ENCODE measurements around the gene CAB39L. TPM values are rescaled to one million over a fixed set of nuclear protein-coding genes. Genes with fewer than 3 reads are reported as not detected.
"Not testable (repeated sequence)": the region's sequence is repeated elsewhere in the genome, so short reads cannot be mapped to it uniquely, and the experiment has no call there.

Gene CAB39L
- total RNA-seq, 1 donor from 2014 or later = 13.4 TPM

DNA sequence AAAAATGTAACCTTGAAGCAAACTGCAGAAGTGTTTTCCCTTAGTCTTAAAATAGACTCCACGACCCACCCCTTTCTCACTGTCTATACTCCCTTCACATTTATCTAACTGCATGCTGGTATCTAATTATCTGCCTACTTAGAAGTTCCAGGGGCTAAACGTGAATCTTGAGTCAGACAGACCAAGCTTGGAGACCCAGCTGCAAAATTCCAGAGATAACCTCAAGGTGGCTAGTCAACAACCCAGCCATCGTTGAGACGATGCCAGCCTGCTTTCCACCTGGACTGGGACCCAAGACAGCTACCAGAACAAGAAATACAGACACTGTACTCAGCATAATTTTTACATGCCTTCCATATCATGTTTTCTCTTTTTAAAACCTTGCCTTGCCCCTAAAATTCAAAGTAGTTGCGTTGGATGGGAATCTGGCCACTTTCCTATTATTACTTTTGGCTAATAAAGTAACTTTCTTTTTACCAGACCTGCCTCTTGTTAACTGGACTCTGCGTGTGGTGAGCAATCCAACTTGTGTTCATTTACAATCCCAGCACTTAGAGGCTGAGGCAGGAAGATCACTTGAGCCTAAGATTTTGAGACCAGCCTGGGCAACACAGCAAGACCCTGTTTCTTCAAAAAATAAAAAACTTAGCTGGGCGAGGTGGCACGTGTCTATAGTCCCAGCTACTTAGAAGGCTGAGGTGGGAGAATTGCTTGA, 113.9 kb downstream of the CAB39L start:
- H3K36me3 ChIP-seq = peaks cover 8% of the 10 kb centered on the region
- H3K9me3 ChIP-seq = no peaks in the 10 kb centered on the region
- no peak for DNase-seq
- H3K4me1 ChIP-seq = no peaks in the 10 kb centered on the region
- TF ChIP-seq, protein P1, sequence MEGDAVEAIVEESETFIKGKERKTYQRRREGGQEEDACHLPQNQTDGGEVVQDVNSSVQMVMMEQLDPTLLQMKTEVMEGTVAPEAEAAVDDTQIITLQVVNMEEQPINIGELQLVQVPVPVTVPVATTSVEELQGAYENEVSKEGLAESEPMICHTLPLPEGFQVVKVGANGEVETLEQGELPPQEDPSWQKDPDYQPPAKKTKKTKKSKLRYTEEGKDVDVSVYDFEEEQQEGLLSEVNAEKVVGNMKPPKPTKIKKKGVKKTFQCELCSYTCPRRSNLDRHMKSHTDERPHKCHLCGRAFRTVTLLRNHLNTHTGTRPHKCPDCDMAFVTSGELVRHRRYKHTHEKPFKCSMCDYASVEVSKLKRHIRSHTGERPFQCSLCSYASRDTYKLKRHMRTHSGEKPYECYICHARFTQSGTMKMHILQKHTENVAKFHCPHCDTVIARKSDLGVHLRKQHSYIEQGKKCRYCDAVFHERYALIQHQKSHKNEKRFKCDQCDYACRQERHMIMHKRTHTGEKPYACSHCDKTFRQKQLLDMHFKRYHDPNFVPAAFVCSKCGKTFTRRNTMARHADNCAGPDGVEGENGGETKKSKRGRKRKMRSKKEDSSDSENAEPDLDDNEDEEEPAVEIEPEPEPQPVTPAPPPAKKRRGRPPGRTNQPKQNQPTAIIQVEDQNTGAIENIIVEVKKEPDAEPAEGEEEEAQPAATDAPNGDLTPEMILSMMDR (IDR thresholded peaks at IDR 0.05) = no peak
- no peak for ATAC-seq
- no peak overlapping the region for H3K4me3 ChIP-seq
- H3K27me3 ChIP-seq (ENCODE audit: low read depth) = no peaks in the 10 kb centered on the region
- H3K27ac ChIP-seq = no peak overlapping the region
- intact Hi-C loops (cut with DNase I) = no loop called here

DNA sequence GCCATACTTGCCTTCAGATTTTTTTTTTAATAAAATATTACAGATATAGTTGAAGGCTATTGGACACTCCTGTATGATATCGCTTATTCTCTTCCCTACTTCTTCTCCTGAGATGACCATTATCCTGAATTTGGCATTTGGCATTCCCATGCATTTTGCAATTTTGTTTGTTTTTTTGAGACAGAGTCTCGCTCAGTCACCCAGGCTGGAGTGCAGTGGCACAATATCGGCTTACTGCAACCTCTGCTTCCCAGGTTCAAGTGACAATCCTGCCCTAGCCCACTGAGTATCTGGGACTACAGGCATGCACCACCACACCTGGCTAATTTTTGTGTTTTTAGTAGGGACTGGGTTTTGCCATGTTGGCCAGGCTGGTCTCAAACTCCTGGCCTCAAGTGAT, 116.7 kb downstream of the CAB39L start:
- H3K4me1 ChIP-seq; H3K27ac ChIP-seq; H3K36me3 ChIP-seq; H3K27me3 ChIP-seq (ENCODE audit: low read depth); H3K4me3 ChIP-seq; intact Hi-C loops (cut with DNase I); ATAC-seq; DNase-seq; H3K9me3 ChIP-seq: not testable (repeated sequence)

DNA sequence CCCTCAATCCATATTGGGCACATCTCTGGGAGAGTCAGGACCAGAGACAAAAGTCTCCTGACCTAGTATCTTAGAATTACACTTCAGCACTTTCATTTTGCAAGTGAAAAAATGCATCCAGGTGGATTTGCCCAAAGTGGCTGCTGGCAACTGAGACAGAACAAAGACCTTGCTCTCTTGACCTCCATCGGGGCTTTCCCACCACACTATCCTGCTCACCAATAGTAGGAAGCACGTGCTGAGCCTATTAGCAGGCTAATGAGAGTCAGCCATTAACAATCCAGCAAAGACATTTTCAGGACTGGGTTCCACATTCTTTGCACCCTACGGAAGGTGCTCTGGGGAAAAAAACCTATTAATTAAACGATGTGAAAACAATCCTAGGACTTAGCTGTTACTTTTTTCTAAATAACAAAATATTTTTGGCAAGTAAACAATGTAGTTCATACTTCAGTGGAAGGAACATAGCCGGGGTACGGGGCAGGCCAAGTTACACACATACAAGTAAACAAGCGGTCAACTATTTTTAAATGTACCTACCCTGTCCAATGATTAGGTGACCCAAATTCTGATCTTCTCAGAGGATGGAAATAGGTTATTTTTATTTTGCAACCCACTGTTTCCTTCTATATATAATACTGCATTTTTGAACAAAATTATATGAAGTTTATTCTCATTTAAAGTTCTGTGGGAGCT, 117.5 kb downstream of the CAB39L start:
- ATAC-seq (no peak), DNase-seq (no peak)
- H3K27ac ChIP-seq = no peak overlapping the region
- intact Hi-C loops (cut with DNase I) = no loop called here
- H3K4me1 ChIP-seq = no peaks in the 10 kb centered on the region
- H3K27me3 ChIP-seq (ENCODE audit: low read depth) = no peaks in the 10 kb centered on the region
- H3K36me3 ChIP-seq = no peaks in the 10 kb centered on the region
- TF ChIP-seq, protein P1 (IDR thresholded peaks at IDR 0.05) = no peak
- no peak overlapping the region for H3K4me3 ChIP-seq
- no peaks in the 10 kb centered on the region for H3K9me3 ChIP-seq

DNA sequence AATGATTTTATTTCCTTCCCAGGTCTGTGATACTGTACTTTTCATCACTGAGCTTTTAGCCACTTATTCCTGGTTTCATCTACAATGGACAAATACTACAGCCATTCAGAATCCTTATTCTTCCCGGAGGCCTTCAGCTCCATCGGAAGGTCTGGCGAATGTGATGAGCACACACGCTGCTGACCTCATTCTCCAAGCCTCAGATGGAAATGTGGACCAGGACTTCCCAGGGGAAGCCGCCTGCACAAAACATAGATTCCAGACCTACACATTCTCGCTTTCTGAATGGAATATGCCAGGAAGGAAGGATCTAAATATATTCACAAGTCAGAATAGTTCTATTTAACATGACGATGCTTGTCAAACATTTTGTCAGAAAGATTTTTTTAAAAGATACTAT, 120.5 kb downstream of the CAB39L start:
- Histone ChIP-seq H3K27me3 (ENCODE audit: low read depth) (no peaks in the 10 kb centered on the region), H3K36me3 (no peaks in the 10 kb centered on the region), H3K4me3 (no peak overlapping the region), H3K27ac (no peak overlapping the region), H3K4me1 (no peaks in the 10 kb centered on the region), H3K9me3 (no peaks in the 10 kb centered on the region)
- TF ChIP-seq, protein P1 (IDR thresholded peaks at IDR 0.05) = no peak
- DNase-seq (no peak), ATAC-seq (no peak)
- intact Hi-C loops (cut with DNase I) = no loop called here

DNA sequence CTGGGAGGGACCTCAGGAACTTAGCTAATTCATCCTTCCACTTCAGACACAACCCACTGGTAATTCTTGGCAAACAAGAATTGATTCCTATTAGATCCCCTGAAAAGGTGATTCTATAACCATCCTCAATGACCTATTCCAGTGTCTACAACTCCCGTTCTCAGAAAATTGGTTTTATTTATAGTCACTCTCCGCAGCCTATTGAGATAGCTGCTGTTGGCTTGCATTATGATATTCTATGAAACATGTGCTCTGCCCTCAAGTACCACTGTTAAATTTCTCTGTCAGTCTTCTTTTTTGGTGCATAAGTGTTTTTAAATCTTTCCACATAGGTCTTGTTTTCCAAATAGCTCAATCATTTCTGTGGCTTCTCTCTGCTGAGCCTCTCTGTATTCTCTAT, 121.2 kb downstream of the CAB39L start:
- TF ChIP-seq, protein P1 (IDR thresholded peaks at IDR 0.05) = no peak
- H3K4me3 ChIP-seq = no peak overlapping the region
- H3K4me1 ChIP-seq = no peaks in the 10 kb centered on the region
- H3K9me3 ChIP-seq = no peaks in the 10 kb centered on the region
- no peak for DNase-seq
- intact Hi-C loops (cut with DNase I) = no loop called here
- no peaks in the 10 kb centered on the region for H3K27me3 ChIP-seq (ENCODE audit: low read depth)
- H3K36me3 ChIP-seq = no peaks in the 10 kb centered on the region
- ATAC-seq = no peak
- H3K27ac ChIP-seq = no peak overlapping the region

DNA sequence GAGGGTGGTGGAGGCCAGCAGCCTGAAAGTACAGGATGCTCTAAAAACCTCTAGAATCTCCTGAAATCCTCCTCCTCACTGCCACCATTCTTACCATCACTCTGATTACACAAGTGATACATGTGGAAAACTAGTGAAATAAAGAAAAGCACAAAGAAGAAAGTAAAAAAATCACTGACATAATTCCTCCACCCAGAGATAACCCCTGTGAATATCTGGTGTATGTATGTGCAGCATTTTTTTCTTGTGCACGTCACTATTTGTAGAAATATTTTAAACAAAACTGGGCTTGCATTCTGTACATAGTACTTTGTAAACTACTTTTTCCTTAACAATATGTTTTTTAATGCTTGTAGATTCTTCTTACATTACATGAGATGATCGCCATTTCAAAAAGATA, 122.9 kb downstream of the CAB39L start:
- Histone ChIP-seq H3K27ac (no peak overlapping the region), H3K36me3 (no peaks in the 10 kb centered on the region), H3K4me3 (no peak overlapping the region), H3K9me3 (no peaks in the 10 kb centered on the region), H3K27me3 (ENCODE audit: low read depth) (no peaks in the 10 kb centered on the region), H3K4me1 (no peaks in the 10 kb centered on the region)
- no peak for DNase-seq
- intact Hi-C loops (cut with DNase I) = no loop called here
- ATAC-seq = no peak
- TF ChIP-seq, protein P1 (IDR thresholded peaks at IDR 0.05) = no peak
